22Rv1 (cell line): ENCODE results near the gene TREH.

ENCODE experiments used
- H3K27ac ChIP-seq: fragments of 450-650 bp; 2 replicates; pipeline ENCODE4 v1.5.1; 2017
- ZFX ChIP-seq: fragments of 450-650 bp; IDR thresholded peaks from 2 replicates; pipeline ENCODE4 v1.6.1; 2017; ENCODE audit warnings: antibody characterized with exemption, borderline replicate concordance
- TF ChIP-seq, protein P1 (sequence below): fragments of 450-650 bp; IDR thresholded peaks from 2 replicates; pipeline ENCODE4 v1.5.1; 2017; ENCODE audit warnings: mild to moderate bottlenecking

Gene TREH

GRCh38 chr11:118659314-118659952 lies 20.0 kb downstream of the TREH start:
- TF ChIP-seq ZFX, result no peak
- TF ChIP-seq, protein P1, sequence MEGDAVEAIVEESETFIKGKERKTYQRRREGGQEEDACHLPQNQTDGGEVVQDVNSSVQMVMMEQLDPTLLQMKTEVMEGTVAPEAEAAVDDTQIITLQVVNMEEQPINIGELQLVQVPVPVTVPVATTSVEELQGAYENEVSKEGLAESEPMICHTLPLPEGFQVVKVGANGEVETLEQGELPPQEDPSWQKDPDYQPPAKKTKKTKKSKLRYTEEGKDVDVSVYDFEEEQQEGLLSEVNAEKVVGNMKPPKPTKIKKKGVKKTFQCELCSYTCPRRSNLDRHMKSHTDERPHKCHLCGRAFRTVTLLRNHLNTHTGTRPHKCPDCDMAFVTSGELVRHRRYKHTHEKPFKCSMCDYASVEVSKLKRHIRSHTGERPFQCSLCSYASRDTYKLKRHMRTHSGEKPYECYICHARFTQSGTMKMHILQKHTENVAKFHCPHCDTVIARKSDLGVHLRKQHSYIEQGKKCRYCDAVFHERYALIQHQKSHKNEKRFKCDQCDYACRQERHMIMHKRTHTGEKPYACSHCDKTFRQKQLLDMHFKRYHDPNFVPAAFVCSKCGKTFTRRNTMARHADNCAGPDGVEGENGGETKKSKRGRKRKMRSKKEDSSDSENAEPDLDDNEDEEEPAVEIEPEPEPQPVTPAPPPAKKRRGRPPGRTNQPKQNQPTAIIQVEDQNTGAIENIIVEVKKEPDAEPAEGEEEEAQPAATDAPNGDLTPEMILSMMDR, result peak; percentile 97
- H3K27ac ChIP-seq, result no peak overlapping the region

GRCh38 chr11:118658429-118659313 lies 20.8 kb downstream of the TREH start:
- TF ChIP-seq, protein P1, result no peak
- no peak for TF ChIP-seq ZFX
- no peak overlapping the region for H3K27ac ChIP-seq

GRCh38 chr11:118657709-118658428 lies 21.6 kb downstream of the TREH start:
- TF ChIP-seq, protein P1, result no peak
- TF ChIP-seq ZFX, result no peak
- no peak overlapping the region for H3K27ac ChIP-seq

- TF ChIP-seq, protein P1, result no peak
- no peak for TF ChIP-seq ZFX
- no peak overlapping the region for H3K27ac ChIP-seq
Observed at GRCh38 chr11:118657238-118657637, 22.2 kb downstream of the TREH start.

DNA sequence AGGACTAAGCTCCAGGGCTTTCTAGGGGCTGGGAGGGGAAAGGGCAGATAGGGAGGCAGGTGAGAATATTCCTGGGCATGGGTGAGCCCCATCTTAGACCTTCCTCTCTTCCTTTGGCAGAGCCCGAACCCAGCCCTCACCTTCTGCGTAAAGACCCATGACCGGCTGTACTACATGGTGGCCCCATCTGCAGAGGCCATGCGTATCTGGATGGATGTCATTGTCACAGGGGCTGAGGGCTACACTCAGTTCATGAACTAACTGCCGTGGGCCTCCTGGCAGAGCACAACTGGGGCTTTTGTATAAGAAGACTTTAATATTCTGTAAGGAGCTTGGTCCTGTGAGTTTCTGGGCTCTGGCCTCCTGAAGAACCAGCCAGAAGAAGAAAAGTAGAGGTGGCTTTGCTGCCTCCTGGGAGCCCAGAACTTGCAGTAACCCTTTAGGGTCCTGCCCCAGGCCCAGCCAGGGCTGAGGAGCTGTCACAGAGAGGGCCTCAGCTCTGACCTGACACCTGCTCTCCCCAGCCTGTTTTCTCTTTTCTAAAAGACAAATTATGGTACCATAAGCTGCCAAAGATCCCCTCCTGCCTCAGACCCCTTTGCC lies 22.8 kb downstream of the TREH start:
- no peak overlapping the region for H3K27ac ChIP-seq
- TF ChIP-seq ZFX, result no peak
- TF ChIP-seq, protein P1, result no peak

DNA sequence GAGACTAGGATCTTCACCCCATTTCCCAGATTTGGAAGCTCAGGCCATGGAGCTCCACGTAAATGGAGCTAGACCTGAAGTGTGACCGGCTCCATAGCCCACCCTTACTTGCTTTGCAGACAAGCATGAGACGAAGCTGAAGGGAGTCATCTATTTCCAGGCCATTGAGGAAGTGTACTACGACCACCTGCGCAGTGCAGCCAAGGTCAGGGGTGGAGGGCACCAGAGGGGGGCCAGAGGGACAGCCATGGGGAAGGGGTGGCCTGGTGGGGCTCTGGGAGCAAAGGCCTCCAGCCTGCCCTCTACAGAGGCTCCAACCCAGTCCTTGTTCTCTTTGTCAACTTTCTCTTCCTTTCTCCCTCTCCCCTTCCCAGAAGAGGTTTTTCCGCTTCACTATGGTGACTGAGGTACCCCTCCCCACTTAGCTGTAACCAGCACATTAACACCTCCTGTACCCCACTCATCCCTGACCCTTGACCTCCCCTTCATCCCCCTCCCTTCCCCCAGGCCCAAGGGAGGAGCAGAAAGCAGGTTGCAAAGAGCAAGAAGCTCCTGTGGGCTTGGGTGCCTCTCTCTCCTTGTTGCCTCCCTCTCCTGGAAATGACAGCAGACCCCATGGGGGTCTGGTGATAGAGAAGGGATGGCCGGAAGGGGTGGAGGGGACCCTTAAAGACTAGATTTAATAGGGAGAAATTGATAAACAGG lies 23.8 kb downstream of the TREH start:
- no peak for TF ChIP-seq ZFX
- TF ChIP-seq, protein P1, result no peak

More for the DNA sequence above, 23.8 kb downstream of the TREH start:
- no peak overlapping the region for H3K27ac ChIP-seq
